Mammary epithelial cell (primary cell): ENCODE data around the gene FTCDNL1.

Source experiments
- EZH2 ChIP-seq: IDR thresholded peaks from 2 replicates; pipeline ENCODE4 v1.6.1; 2012; ENCODE audit warnings: low read length, inconsistent platforms, borderline replicate concordance
- TF ChIP-seq, protein P1 (sequence below), 2 donors: IDR thresholded peaks in 1 of 2; conservative IDR thresholded peaks in 1 of 2; 2 replicates each; pipeline ENCODE4 v1.5.1; 2011 to 2012; ENCODE audit warnings: inconsistent platforms in 2 of 2, low read length in 2 of 2, mild to moderate bottlenecking in 2 of 2, control low read depth in 1 of 2, low read depth in 1 of 2; ENCODE audit not compliant: insufficient read depth in 1 of 2; ENCODE audit errors: extremely low read depth in 1 of 2

- TF ChIP-seq, protein P1, sequence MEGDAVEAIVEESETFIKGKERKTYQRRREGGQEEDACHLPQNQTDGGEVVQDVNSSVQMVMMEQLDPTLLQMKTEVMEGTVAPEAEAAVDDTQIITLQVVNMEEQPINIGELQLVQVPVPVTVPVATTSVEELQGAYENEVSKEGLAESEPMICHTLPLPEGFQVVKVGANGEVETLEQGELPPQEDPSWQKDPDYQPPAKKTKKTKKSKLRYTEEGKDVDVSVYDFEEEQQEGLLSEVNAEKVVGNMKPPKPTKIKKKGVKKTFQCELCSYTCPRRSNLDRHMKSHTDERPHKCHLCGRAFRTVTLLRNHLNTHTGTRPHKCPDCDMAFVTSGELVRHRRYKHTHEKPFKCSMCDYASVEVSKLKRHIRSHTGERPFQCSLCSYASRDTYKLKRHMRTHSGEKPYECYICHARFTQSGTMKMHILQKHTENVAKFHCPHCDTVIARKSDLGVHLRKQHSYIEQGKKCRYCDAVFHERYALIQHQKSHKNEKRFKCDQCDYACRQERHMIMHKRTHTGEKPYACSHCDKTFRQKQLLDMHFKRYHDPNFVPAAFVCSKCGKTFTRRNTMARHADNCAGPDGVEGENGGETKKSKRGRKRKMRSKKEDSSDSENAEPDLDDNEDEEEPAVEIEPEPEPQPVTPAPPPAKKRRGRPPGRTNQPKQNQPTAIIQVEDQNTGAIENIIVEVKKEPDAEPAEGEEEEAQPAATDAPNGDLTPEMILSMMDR (conservative IDR thresholded peaks at IDR 0.05 in 1 of 2, IDR thresholded peaks at IDR 0.05 in 1 of 2; ENCODE audit: extremely low read depth in 1 of 2, insufficient read depth in 1 of 2, low read depth in 1 of 2, low read length in 2 of 2) = no peak
- TF ChIP-seq EZH2 = no peak
These were observed 78.7 kb downstream of the FTCDNL1 start for GRCh38 chr2:199772035-199772976.
